ENCODE measurements around the gene ITGA5. TPM values are rescaled to one million over a fixed set of nuclear protein-coding genes. Genes with fewer than 3 reads are reported as not detected.

Gene ITGA5
- total and polyA plus RNA-seq, 9 of the 15 experiments (the other 6 are each of a cell fraction or from before 2014, with no cell fraction given) = 9.1 to 82.1 (median 47.4) TPM

GRCh38 chr12:54419088-54419887 is at the start of gene ITGA5 (continued):
- TF ChIP-seq E2F6 (IDR thresholded peaks at IDR 0.05; ENCODE audit: borderline replicate concordance in 1 of 2, extremely low read depth in 1 of 2, insufficient read depth in 1 of 2, insufficient read length in 1 of 2, low read depth in 1 of 2, low read length in 1 of 2, poor library complexity in 1 of 2, severe bottlenecking in 1 of 2) (no peak), SREBF1 (IDR thresholded peaks at IDR 0.05; ENCODE audit: borderline replicate concordance, low read depth, low read length) (no peak), SAP30 (IDR thresholded peaks at IDR 0.05; ENCODE audit: borderline replicate concordance, insufficient read depth, low read depth, low read length, poor library complexity, severe bottlenecking) (no peak), E2F5 (CRISPR knock-in tag; IDR thresholded peaks at IDR 0.05) (no peak), KLF16 (IDR thresholded peaks at IDR 0.05) (0 out of 2 replicates have a peak, but pooled peaks have one; percentile 66), GATAD2A (IDR thresholded peaks at IDR 0.05) (no peak), KAT2B (IDR thresholded peaks at IDR 0.05; ENCODE audit: low read depth, low read length) (no peak), ETV1 (tag; conservative IDR thresholded peaks at IDR 0.05; ENCODE audit: low read depth) (no peak), GTF2B (IDR thresholded peaks at IDR 0.05; ENCODE audit: extremely low read depth, insufficient read length) (no peak), KAT7 (CRISPR knock-in tag; IDR thresholded peaks at IDR 0.05; ENCODE audit: borderline replicate concordance) (0 out of 2 replicates have a peak, but pooled peaks have one; percentile 37), RUNX1 (IDR thresholded peaks at IDR 0.05; ENCODE audit: low read depth) (no peak), ZNF639 (CRISPR knock-in tag; conservative IDR thresholded peaks at IDR 0.05 in 1 of 2, IDR thresholded peaks at IDR 0.05 in 1 of 2) (0 out of 4 replicates have a peak, but pooled peaks of 1 of the 2 experiments have one; percentile 27), SETDB1 (IDR thresholded peaks at IDR 0.05; ENCODE audit: low read length) (no peak), NFYB (IDR thresholded peaks at IDR 0.05; ENCODE audit: extremely low read depth, insufficient read length) (no peak), ZNF347 (CRISPR knock-in tag; IDR thresholded peaks at IDR 0.05; ENCODE audit: low read depth) (no peak), SOX6 (IDR thresholded peaks at IDR 0.05) (no peak), ZBTB26 (CRISPR knock-in tag; IDR thresholded peaks at IDR 0.05) (no peak), SAFB2 (IDR thresholded peaks at IDR 0.05; ENCODE audit: borderline replicate concordance, low read depth, low read length, severe bottlenecking) (no peak), SMAD4 (CRISPR knock-in tag; conservative IDR thresholded peaks at IDR 0.05) (no peak), ZNF764 (CRISPR knock-in tag; IDR thresholded peaks at IDR 0.05; ENCODE audit: low read depth) (no peak), CTBP1 (IDR thresholded peaks at IDR 0.05; ENCODE audit: borderline replicate concordance) (peak; percentile 16; the same call in 1 of the 2 replicates)
